ENCODE results near the gene MYORG.

The MYORG gene

GRCh38 chr9:34396276-34397214, 19.8 kb upstream of the MYORG start:
- no peak for ATAC-seq
- no peak for TF ChIP-seq ZNF70 (CRISPR knock-in tag; IDR thresholded peaks at IDR 0.05)
- no peak for TF ChIP-seq BACH2 (CRISPR knock-in tag; IDR thresholded peaks at IDR 0.05; ENCODE audit: borderline replicate concordance)
- TF ChIP-seq CSDC2 (CRISPR knock-in tag; IDR thresholded peaks at IDR 0.05) = no peak
- no peak for TF ChIP-seq PATZ1 (CRISPR knock-in tag; IDR thresholded peaks at IDR 0.05; ENCODE audit: borderline replicate concordance)
- TF ChIP-seq ZNF565 (CRISPR knock-in tag; conservative IDR thresholded peaks at IDR 0.05; ENCODE audit: low read depth) = no peak
- TF ChIP-seq TCF4 (CRISPR knock-in tag; IDR thresholded peaks at IDR 0.05; ENCODE audit: borderline replicate concordance) = no peak
- TF ChIP-seq TOX (CRISPR knock-in tag; IDR thresholded peaks at IDR 0.05; ENCODE audit: borderline replicate concordance) = no peak
- no peak for TF ChIP-seq ZFP30 (CRISPR knock-in tag; IDR thresholded peaks at IDR 0.05)
- TF ChIP-seq PPARA (CRISPR knock-in tag; IDR thresholded peaks at IDR 0.05; ENCODE audit: borderline replicate concordance) = no peak
- no peak for TF ChIP-seq ISL1 (CRISPR knock-in tag; IDR thresholded peaks at IDR 0.05)
- no peak for TF ChIP-seq OSR1 (CRISPR knock-in tag; IDR thresholded peaks at IDR 0.05)
- no peak for TF ChIP-seq GLIS3 (CRISPR knock-in tag; IDR thresholded peaks at IDR 0.05)
- no peak for TF ChIP-seq ZC3H10 (CRISPR knock-in tag; IDR thresholded peaks at IDR 0.05)
- TF ChIP-seq RARB (CRISPR knock-in tag; IDR thresholded peaks at IDR 0.05) = no peak

GRCh38 chr9:34392511-34392910, 15.8 kb upstream of the MYORG start:
- TF ChIP-seq ZFP3 (CRISPR knock-in tag; IDR thresholded peaks at IDR 0.05) (no peak), BACH2 (CRISPR knock-in tag; IDR thresholded peaks at IDR 0.05; ENCODE audit: borderline replicate concordance) (no peak), ZNF8 (CRISPR knock-in tag; IDR thresholded peaks at IDR 0.05) (no peak), GLIS3 (CRISPR knock-in tag; IDR thresholded peaks at IDR 0.05) (no peak), PPARA (CRISPR knock-in tag; IDR thresholded peaks at IDR 0.05; ENCODE audit: borderline replicate concordance) (no peak), ZNF565 (CRISPR knock-in tag; conservative IDR thresholded peaks at IDR 0.05; ENCODE audit: low read depth) (no peak), ZFP30 (CRISPR knock-in tag; IDR thresholded peaks at IDR 0.05) (no peak), CREB5 (CRISPR knock-in tag; IDR thresholded peaks at IDR 0.05; ENCODE audit: low read depth) (no peak), ARNTL (CRISPR knock-in tag; IDR thresholded peaks at IDR 0.05; ENCODE audit: borderline replicate concordance, low read depth) (no peak), TSHZ2 (CRISPR knock-in tag; IDR thresholded peaks at IDR 0.05) (no peak), TCF4 (CRISPR knock-in tag; IDR thresholded peaks at IDR 0.05; ENCODE audit: borderline replicate concordance) (no peak)
- no peak for ATAC-seq

- no peak for TF ChIP-seq OSR1 (CRISPR knock-in tag; IDR thresholded peaks at IDR 0.05)
- TF ChIP-seq TSHZ2 (CRISPR knock-in tag; IDR thresholded peaks at IDR 0.05) = no peak
- TF ChIP-seq CSRNP3 (CRISPR knock-in tag; IDR thresholded peaks at IDR 0.05) = no peak
- TF ChIP-seq ZC3H10 (CRISPR knock-in tag; IDR thresholded peaks at IDR 0.05) = no peak
- TF ChIP-seq TCF4 (CRISPR knock-in tag; IDR thresholded peaks at IDR 0.05; ENCODE audit: borderline replicate concordance) = no peak
- no peak for TF ChIP-seq ISL1 (CRISPR knock-in tag; IDR thresholded peaks at IDR 0.05)
- TF ChIP-seq RARB (CRISPR knock-in tag; IDR thresholded peaks at IDR 0.05) = no peak
- TF ChIP-seq ARNTL (CRISPR knock-in tag; IDR thresholded peaks at IDR 0.05; ENCODE audit: borderline replicate concordance, low read depth) = no peak
- TF ChIP-seq ZFP3 (CRISPR knock-in tag; IDR thresholded peaks at IDR 0.05) = no peak
- TF ChIP-seq CREB5 (CRISPR knock-in tag; IDR thresholded peaks at IDR 0.05; ENCODE audit: low read depth) = no peak
- TF ChIP-seq CSDC2 (CRISPR knock-in tag; IDR thresholded peaks at IDR 0.05) = no peak
- no peak for TF ChIP-seq ZNF8 (CRISPR knock-in tag; IDR thresholded peaks at IDR 0.05)
- TF ChIP-seq BACH2 (CRISPR knock-in tag; IDR thresholded peaks at IDR 0.05; ENCODE audit: borderline replicate concordance) = no peak
- no peak for TF ChIP-seq ZNF565 (CRISPR knock-in tag; conservative IDR thresholded peaks at IDR 0.05; ENCODE audit: low read depth)
- no peak for ATAC-seq
These were observed 10.5 kb upstream of the MYORG start for GRCh38 chr9:34387239-34387638.
